Measurements from ENCODE around the gene UGT1A8. TPM values are rescaled to one million over a fixed set of nuclear protein-coding genes. Genes with fewer than 3 reads are reported as not detected.

The UGT1A8 gene
- total and polyA plus RNA-seq, 2 donors from 2014 or later, result 30.0 TPM; not detected in 1

DNA sequence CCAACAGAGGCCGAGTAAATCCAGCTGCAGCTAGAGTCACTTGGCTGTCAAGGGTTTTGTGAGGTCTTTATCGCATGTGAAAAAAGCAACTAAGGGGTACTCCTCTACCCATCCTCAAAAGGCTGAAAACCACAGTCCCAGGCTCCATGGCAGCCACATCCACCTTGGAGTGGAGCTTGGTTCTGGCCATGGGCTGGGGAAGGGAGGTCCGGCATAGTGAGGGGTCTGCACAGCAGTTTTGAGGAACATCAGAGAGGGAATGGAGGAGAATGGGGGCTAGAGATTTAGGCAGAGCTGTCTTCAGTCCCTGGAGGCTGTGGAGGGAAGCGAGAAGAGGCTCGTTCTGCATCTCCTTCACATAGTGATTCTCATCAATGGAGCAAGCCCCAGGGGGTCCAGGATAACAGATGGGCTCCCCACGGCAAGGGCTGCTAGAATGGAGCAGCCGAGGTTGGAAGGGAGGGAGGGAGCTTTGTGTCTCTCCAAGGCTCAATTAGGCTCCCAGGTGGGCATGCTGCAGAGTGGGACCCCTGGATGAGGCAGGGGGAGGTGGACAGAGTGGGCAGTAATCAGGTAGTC lies 181.7 kb downstream of the UGT1A8 start:
- Histone ChIP-seq H3K36me3 (ENCODE audit: control insufficient read depth in 2 of 3, insufficient read depth in 3 of 3, low read length in 3 of 3) (no peaks in the 10 kb centered on the region), H3K27me3 (ENCODE audit: control insufficient read depth, insufficient read depth, low read length) (no peaks in the 10 kb centered on the region), H3K27ac (ENCODE audit: low read depth in 2 of 2, low read length in 2 of 2) (no peak overlapping the region), H3K4me1 (ENCODE audit: control insufficient read depth in 2 of 3, insufficient read depth in 2 of 3, low read depth in 1 of 3, low read length in 3 of 3) (no peaks in the 10 kb centered on the region), H3K4me3 (ENCODE audit: low read length in 3 of 3) (no peak overlapping the region), H3K9me3 (ENCODE audit: control insufficient read depth in 2 of 3, insufficient read depth in 1 of 3, low read length in 3 of 3) (no peaks in the 10 kb centered on the region), H3K9ac (ENCODE audit: low read length in 3 of 3) (no peak overlapping the region)
- DNase-seq (peak in 1 of 5 donors; percentile 24), FAIRE-seq (no peak)
- intact Hi-C loops (cut with DNase I), result no loop called here
- TF ChIP-seq, protein P1, sequence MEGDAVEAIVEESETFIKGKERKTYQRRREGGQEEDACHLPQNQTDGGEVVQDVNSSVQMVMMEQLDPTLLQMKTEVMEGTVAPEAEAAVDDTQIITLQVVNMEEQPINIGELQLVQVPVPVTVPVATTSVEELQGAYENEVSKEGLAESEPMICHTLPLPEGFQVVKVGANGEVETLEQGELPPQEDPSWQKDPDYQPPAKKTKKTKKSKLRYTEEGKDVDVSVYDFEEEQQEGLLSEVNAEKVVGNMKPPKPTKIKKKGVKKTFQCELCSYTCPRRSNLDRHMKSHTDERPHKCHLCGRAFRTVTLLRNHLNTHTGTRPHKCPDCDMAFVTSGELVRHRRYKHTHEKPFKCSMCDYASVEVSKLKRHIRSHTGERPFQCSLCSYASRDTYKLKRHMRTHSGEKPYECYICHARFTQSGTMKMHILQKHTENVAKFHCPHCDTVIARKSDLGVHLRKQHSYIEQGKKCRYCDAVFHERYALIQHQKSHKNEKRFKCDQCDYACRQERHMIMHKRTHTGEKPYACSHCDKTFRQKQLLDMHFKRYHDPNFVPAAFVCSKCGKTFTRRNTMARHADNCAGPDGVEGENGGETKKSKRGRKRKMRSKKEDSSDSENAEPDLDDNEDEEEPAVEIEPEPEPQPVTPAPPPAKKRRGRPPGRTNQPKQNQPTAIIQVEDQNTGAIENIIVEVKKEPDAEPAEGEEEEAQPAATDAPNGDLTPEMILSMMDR (IDR thresholded peaks at IDR 0.05; ENCODE audit: borderline replicate concordance, extremely low read depth, insufficient read depth), result no peak

DNA sequence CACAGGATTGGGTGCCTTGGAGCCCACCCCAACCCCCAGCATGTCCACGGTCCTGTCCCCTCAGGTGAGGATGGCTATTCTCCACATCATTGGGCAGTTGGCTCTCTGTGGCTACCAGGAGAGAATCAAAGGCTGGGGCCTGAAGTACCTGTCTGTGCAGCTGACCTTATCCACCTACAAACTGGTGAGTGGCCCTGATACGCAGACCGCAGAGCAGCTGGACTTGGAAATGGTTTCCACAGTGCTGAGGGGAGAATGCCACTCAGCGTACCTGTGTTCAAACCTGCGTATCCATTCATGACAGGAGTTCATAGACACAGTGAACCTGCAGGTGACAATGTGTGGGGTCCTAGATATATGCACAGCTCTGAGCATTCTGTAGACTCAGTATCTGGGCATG lies 182.3 kb downstream of the UGT1A8 start:
- intact Hi-C loops (cut with DNase I), result no loop called here
- DNase-seq (no peak), FAIRE-seq (no peak)
- Histone ChIP-seq H3K4me1 (ENCODE audit: control insufficient read depth in 2 of 3, insufficient read depth in 2 of 3, low read depth in 1 of 3, low read length in 3 of 3) (no peaks in the 10 kb centered on the region), H3K9me3 (ENCODE audit: control insufficient read depth in 2 of 3, insufficient read depth in 1 of 3, low read length in 3 of 3) (no peaks in the 10 kb centered on the region), H3K27me3 (ENCODE audit: control insufficient read depth, insufficient read depth, low read length) (no peaks in the 10 kb centered on the region), H3K4me3 (ENCODE audit: low read length in 3 of 3) (no peak overlapping the region), H3K36me3 (ENCODE audit: control insufficient read depth in 2 of 3, insufficient read depth in 3 of 3, low read length in 3 of 3) (no peaks in the 10 kb centered on the region), H3K27ac (ENCODE audit: low read depth in 2 of 2, low read length in 2 of 2) (no peak overlapping the region), H3K9ac (ENCODE audit: low read length in 3 of 3) (no peak overlapping the region)
- TF ChIP-seq, protein P1 (IDR thresholded peaks at IDR 0.05; ENCODE audit: borderline replicate concordance, extremely low read depth, insufficient read depth), result no peak

GRCh38 chr2:233800208-233800607 lies 182.8 kb downstream of the UGT1A8 start:
- Histone ChIP-seq H3K9ac (ENCODE audit: low read length in 3 of 3) (no peak overlapping the region), H3K36me3 (ENCODE audit: control insufficient read depth in 2 of 3, insufficient read depth in 3 of 3, low read length in 3 of 3) (no peaks in the 10 kb centered on the region), H3K27me3 (ENCODE audit: control insufficient read depth, insufficient read depth, low read length) (no peaks in the 10 kb centered on the region), H3K4me3 (ENCODE audit: low read length in 3 of 3) (no peak overlapping the region), H3K27ac (ENCODE audit: low read depth in 2 of 2, low read length in 2 of 2) (no peak overlapping the region), H3K4me1 (ENCODE audit: control insufficient read depth in 2 of 3, insufficient read depth in 2 of 3, low read depth in 1 of 3, low read length in 3 of 3) (no peaks in the 10 kb centered on the region), H3K9me3 (ENCODE audit: control insufficient read depth in 2 of 3, insufficient read depth in 1 of 3, low read length in 3 of 3) (no peaks in the 10 kb centered on the region)
- intact Hi-C loops (cut with DNase I), result no loop called here
- no peak for DNase-seq
- no peak for FAIRE-seq
- TF ChIP-seq, protein P1 (IDR thresholded peaks at IDR 0.05; ENCODE audit: borderline replicate concordance, extremely low read depth, insufficient read depth), result no peak
